H9 (cell line): ENCODE measurements around the gene KLF13. TPM values are rescaled to one million over a fixed set of nuclear protein-coding genes. Genes with fewer than 3 reads are reported as not detected.

Experiments
- DNase-seq: peaks from one replicate; pipeline ENCODE4 v3.0.0-alpha.2; 2017
- H2AFZ ChIP-seq: one replicate; pipeline ENCODE4 v1.6.1; 2013; ENCODE audit warnings: mild to moderate bottlenecking, low read length, control low read depth, moderate library complexity
- H2AK5ac ChIP-seq: 2 replicates; pipeline ENCODE4 v1.6.1; 2013; ENCODE audit warnings: low read length, control low read depth, mixed read lengths; ENCODE audit not compliant: insufficient read length
- H2BK120ac ChIP-seq: one replicate; pipeline ENCODE4 v1.6.1; 2013; ENCODE audit warnings: low read depth, mild to moderate bottlenecking, low read length, control low read depth, inconsistent platforms; ENCODE audit not compliant: poor library complexity, severe bottlenecking
- H2BK12ac ChIP-seq: 2 replicates; pipeline ENCODE4 v1.6.1; 2013; ENCODE audit warnings: low read length, control low read depth, mixed read lengths, low read depth; ENCODE audit not compliant: insufficient read length
- H2BK15ac ChIP-seq: 2 replicates; pipeline ENCODE4 v1.6.1; 2013; ENCODE audit warnings: low read depth, low read length, control low read depth
- H2BK20ac ChIP-seq: one replicate; pipeline ENCODE4 v1.6.1; 2013; ENCODE audit warnings: low read depth, mild to moderate bottlenecking, low read length, control low read depth, inconsistent platforms; ENCODE audit not compliant: poor library complexity, severe bottlenecking
- H2BK5ac ChIP-seq: 2 replicates; pipeline ENCODE4 v1.6.1; 2013; ENCODE audit warnings: low read length, control low read depth, mixed read lengths; ENCODE audit not compliant: insufficient read length
- H3K14ac ChIP-seq: 2 replicates; pipeline ENCODE4 v1.6.1; 2013; ENCODE audit warnings: low read length, control low read depth; ENCODE audit not compliant: insufficient read depth
- H3K18ac ChIP-seq: 2 replicates; pipeline ENCODE4 v1.6.1; 2013; ENCODE audit warnings: low read depth, mild to moderate bottlenecking, mixed read lengths, low read length, control low read depth; ENCODE audit not compliant: insufficient read length
- H3K23ac ChIP-seq: 2 replicates; pipeline ENCODE4 v1.6.1; 2013; ENCODE audit warnings: low read length, control low read depth, mixed read lengths, low read depth; ENCODE audit not compliant: insufficient read length
- H3K23me2 ChIP-seq: 2 replicates; pipeline ENCODE4 v1.6.1; 2013; ENCODE audit warnings: low read depth, mild to moderate bottlenecking, mixed read lengths, low read length, control low read depth; ENCODE audit not compliant: insufficient read length, poor library complexity, severe bottlenecking
- H3K27ac ChIP-seq: 2 replicates; pipeline ENCODE4 v1.5.1; 2013; ENCODE audit warnings: low read length, control low read depth, mixed read lengths, low read depth; ENCODE audit not compliant: insufficient read length
- H3K27me3 ChIP-seq: 2 replicates; pipeline ENCODE4 v1.6.1; 2013; ENCODE audit warnings: low read length, control low read depth, inconsistent platforms; ENCODE audit not compliant: insufficient read depth
- H3K4ac ChIP-seq: 2 replicates; pipeline ENCODE4 v1.6.1; 2013; ENCODE audit warnings: low read depth, mild to moderate bottlenecking, control low read depth, inconsistent platforms, low read length, moderate library complexity
- H3K4me1 ChIP-seq: 2 replicates; pipeline ENCODE4 v1.6.1; 2013; ENCODE audit warnings: low read length, control low read depth, inconsistent platforms; ENCODE audit not compliant: insufficient read depth
- H3K4me2 ChIP-seq: 2 replicates; pipeline ENCODE4 v1.6.1; 2013; ENCODE audit warnings: low read length, control low read depth, mixed read lengths; ENCODE audit not compliant: insufficient read length, insufficient read depth
- H3K56ac ChIP-seq: 2 replicates; pipeline ENCODE4 v1.6.1; 2013; ENCODE audit warnings: low read depth, mild to moderate bottlenecking, mixed read lengths, low read length, control low read depth; ENCODE audit not compliant: insufficient read length
- H3K79me1 ChIP-seq: 2 replicates; pipeline ENCODE4 v1.6.1; 2013; ENCODE audit warnings: low read depth, mild to moderate bottlenecking, moderate library complexity, low read length, control low read depth, inconsistent platforms; ENCODE audit not compliant: insufficient read depth, poor library complexity, severe bottlenecking
- H3K79me2 ChIP-seq: 2 replicates; pipeline ENCODE4 v1.6.1; 2013; ENCODE audit warnings: low read length, control low read depth, inconsistent platforms; ENCODE audit not compliant: insufficient read depth
- H3K9ac ChIP-seq: 2 replicates; pipeline ENCODE4 v1.6.1; 2013; ENCODE audit warnings: low read length, control low read depth, mixed read lengths; ENCODE audit not compliant: insufficient read length; ENCODE audit errors: extremely low read depth
- H3K9me3 ChIP-seq: one replicate; pipeline ENCODE4 v1.6.1; 2013; ENCODE audit warnings: low read depth, low read length, inconsistent platforms; ENCODE audit not compliant: control insufficient read depth
- H3T11ph ChIP-seq: one replicate; pipeline ENCODE4 v1.6.1; 2013; ENCODE audit warnings: mild to moderate bottlenecking, low read length, control low read depth, inconsistent platforms
- H4K20me1 ChIP-seq: one replicate; pipeline ENCODE4 v1.6.1; 2013; ENCODE audit not compliant: control insufficient read depth, insufficient read length, insufficient read depth
- H4K5ac ChIP-seq: 2 replicates; pipeline ENCODE4 v1.6.1; 2013; ENCODE audit warnings: low read depth, mild to moderate bottlenecking, mixed read lengths, low read length, control low read depth; ENCODE audit not compliant: insufficient read length
- H4K8ac ChIP-seq: replicated peaks from 2 replicates; pipeline ENCODE4 v1.6.1; 2013; ENCODE audit warnings: low read length, control low read depth, mixed read lengths, low read depth; ENCODE audit not compliant: insufficient read length
- H4K91ac ChIP-seq: 2 replicates; pipeline ENCODE4 v1.6.1; 2013; ENCODE audit warnings: low read depth, mild to moderate bottlenecking, moderate library complexity, mixed read lengths, low read length, control low read depth; ENCODE audit not compliant: insufficient read length
- H3K27ac Mint-ChIP-seq, 3 experiments: 2 replicates in 2 of 3; 3 replicates in 1 of 3; pipeline ENCODE4 v1.8.0; 2020 to 2021; ENCODE audit warnings: mixed read lengths in 3 of 3, mild to moderate bottlenecking in 1 of 3, moderate library complexity in 1 of 3
- H3K27me3 Mint-ChIP-seq: 2 replicates; pipeline ENCODE4 v1.8.0; 2021; ENCODE audit warnings: low read depth, mild to moderate bottlenecking, moderate library complexity, mixed read lengths
- H3K36me3 Mint-ChIP-seq, 3 experiments: 2 replicates in 2 of 3; 3 replicates in 1 of 3; pipeline ENCODE4 v1.8.0; 2020 to 2021; ENCODE audit warnings: low read depth in 3 of 3, mixed read lengths in 3 of 3; ENCODE audit not compliant: insufficient read depth in 1 of 3
- H3K4me1 Mint-ChIP-seq, 2 experiments: 2 replicates each; pipeline ENCODE4 v1.8.0; 2020; ENCODE audit warnings: mixed read lengths in 2 of 2
- H3K4me3 Mint-ChIP-seq, 2 experiments: 2 replicates in 1 of 2; 3 replicates in 1 of 2; pipeline ENCODE4 v1.8.0; 2020 to 2021; ENCODE audit warnings: mild to moderate bottlenecking in 2 of 2, mixed read lengths in 2 of 2, moderate library complexity in 1 of 2
- H3K9me3 Mint-ChIP-seq, 2 experiments: 2 replicates in 1 of 2; 3 replicates in 1 of 2; pipeline ENCODE4 v1.8.0; 2020; ENCODE audit warnings: mild to moderate bottlenecking in 2 of 2, mixed read lengths in 2 of 2, moderate library complexity in 1 of 2
- CTCF ChIP-seq: fragments of 200-600 bp; sonication (generic); conservative IDR thresholded peaks from 3 replicates; pipeline ENCODE4 v1.8.0; 2021; ENCODE audit warnings: antibody characterized with exemption, mild to moderate bottlenecking
- WGBS: extraction: QIAGEN DNeasy Blood & Tissue Kit; methylation state at CpG from one replicate; pipeline ENCODE4 v1.1.7; 2013; ENCODE audit warnings: missing lambda C conversion rate, low lambda C conversion rate, mixed read lengths; ENCODE audit not compliant: insufficient read length; ENCODE audit errors: extremely low coverage; 5-methylcytosine and 5-hydroxymethylcytosine counted together
- total RNA-seq: library from RNA; stranded (reverse); gene quantifications from 2 replicates; pipeline ENCODE4 v1.2.1, GENCODE V29; 2021

Gene KLF13
- total RNA-seq, 1 experiment from 2014 or later: 33.4 TPM

GRCh38 chr15:31403096-31403495 lies 76.5 kb downstream of the KLF13 start:
- H2BK15ac ChIP-seq: no peak overlapping the region
- H3K9me3 ChIP-seq: no peaks in the 10 kb centered on the region
- no peak overlapping the region for H2AFZ ChIP-seq
- no peak overlapping the region for H4K5ac ChIP-seq
- H2BK5ac ChIP-seq: no peak overlapping the region
- WGBS: no CpG with 5 or more reads among the region's 6 CpGs
- H3K27ac Mint-ChIP-seq: no peak overlapping the region
- no peaks in the 10 kb centered on the region for H3K23me2 ChIP-seq
- no peak overlapping the region for H3K4ac ChIP-seq
- H3K9me3 Mint-ChIP-seq: peaks cover 3 to 6% of the 10 kb centered on the region in 2 experiments; a peak in 4 of 5 replicates
- no peaks in the 10 kb centered on the region for H3K79me1 ChIP-seq
- H3K4me2 ChIP-seq: no peak overlapping the region
- H3K27me3 ChIP-seq: no peaks in the 10 kb centered on the region
- H3K9ac ChIP-seq: no peak overlapping the region
- no peaks in the 10 kb centered on the region; a peak in 2 of 7 replicates for H3K36me3 Mint-ChIP-seq
- no peak overlapping the region for H2BK20ac ChIP-seq
- no peak overlapping the region for H3K18ac ChIP-seq
- H4K20me1 ChIP-seq: no peaks in the 10 kb centered on the region
- no peaks in the 10 kb centered on the region for H3K4me1 ChIP-seq
- peaks cover 3 to 14% of the 10 kb centered on the region in 2 experiments for H3K4me1 Mint-ChIP-seq
- H3K56ac ChIP-seq: no peak overlapping the region
- TF ChIP-seq CTCF: no peak
- no peak overlapping the region for H4K8ac ChIP-seq
- H3K27ac ChIP-seq: no peak overlapping the region
- H3K4me3 Mint-ChIP-seq: no peak overlapping the region
- no peak overlapping the region for H3K23ac ChIP-seq
- H2BK12ac ChIP-seq: no peak overlapping the region
- no peak overlapping the region for H2AK5ac ChIP-seq
- H2BK120ac ChIP-seq: no peak overlapping the region
- no peak overlapping the region for H3K14ac ChIP-seq
- H3T11ph ChIP-seq: no peak overlapping the region
- DNase-seq: no peak
- no peak overlapping the region for H4K91ac ChIP-seq
- H3K27me3 Mint-ChIP-seq: peaks cover 2% of the 10 kb centered on the region; the same call in 1 of the 2 replicates
- no peaks in the 10 kb centered on the region for H3K79me2 ChIP-seq
